Sigmoid colon (tissue), 4 donors: ENCODE data around the gene DCAKD.

ENCODE experiments used
- EP300 ChIP-seq, 4 donors: sonication (generic); formaldehyde crosslinking; IDR thresholded peaks; one replicate each; pipeline ENCODE4 v1.6.1; 2017; ENCODE audit warnings: antibody characterized with exemption in 4 of 4
- POLR2A ChIP-seq, 2 donors: fragments of 450-650 bp; IDR thresholded peaks; one replicate each; pipeline ENCODE4 v1.6.1; 2016; ENCODE audit warnings: antibody characterized with exemption in 2 of 2, mild to moderate bottlenecking in 2 of 2, moderate library complexity in 2 of 2
- POLR2AphosphoS5 ChIP-seq, 4 donors: sonication (generic); formaldehyde crosslinking; IDR thresholded peaks; one replicate each; pipeline ENCODE4 v1.6.1; 2017; ENCODE audit warnings: antibody characterized with exemption in 4 of 4
- TF ChIP-seq, protein P1 (sequence below), 4 experiments: fragments of 450-650 bp in 3 of 4; fragments of 200-600 bp in 1 of 4; IDR thresholded peaks; one replicate each; pipeline ENCODE4 v1.5.1; 2016 to 2019; ENCODE audit warnings: antibody characterized with exemption in 4 of 4, mild to moderate bottlenecking in 3 of 4, moderate library complexity in 2 of 4

DNA sequence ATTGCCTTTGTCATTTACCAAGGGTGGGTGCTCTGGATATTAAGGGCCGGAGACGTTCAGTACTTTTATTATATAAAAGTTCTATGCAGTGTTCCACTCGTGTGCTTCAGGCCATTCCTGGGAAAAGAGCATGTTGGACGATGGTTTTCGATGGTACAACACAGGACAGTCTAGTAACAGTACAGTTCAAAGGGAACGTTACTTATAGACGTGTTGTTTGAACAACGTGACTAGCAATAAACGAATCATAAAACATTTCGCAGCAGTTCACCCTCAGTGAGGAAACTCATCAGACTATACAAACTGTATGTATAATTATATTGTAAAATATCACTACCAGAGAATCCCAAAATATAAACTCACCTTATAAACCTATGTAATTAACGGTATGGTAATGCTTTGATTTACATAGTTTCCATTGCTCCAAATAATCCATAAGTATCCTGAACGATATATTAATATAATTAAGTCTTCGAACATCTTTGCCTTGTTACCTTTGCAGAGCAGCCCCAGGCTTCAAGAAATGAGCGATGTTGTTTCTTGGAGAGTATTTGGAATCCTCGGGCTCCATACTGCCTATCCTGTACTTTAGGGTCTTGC, 10.3 kb upstream of the DCAKD start:
- TF ChIP-seq, protein P1, sequence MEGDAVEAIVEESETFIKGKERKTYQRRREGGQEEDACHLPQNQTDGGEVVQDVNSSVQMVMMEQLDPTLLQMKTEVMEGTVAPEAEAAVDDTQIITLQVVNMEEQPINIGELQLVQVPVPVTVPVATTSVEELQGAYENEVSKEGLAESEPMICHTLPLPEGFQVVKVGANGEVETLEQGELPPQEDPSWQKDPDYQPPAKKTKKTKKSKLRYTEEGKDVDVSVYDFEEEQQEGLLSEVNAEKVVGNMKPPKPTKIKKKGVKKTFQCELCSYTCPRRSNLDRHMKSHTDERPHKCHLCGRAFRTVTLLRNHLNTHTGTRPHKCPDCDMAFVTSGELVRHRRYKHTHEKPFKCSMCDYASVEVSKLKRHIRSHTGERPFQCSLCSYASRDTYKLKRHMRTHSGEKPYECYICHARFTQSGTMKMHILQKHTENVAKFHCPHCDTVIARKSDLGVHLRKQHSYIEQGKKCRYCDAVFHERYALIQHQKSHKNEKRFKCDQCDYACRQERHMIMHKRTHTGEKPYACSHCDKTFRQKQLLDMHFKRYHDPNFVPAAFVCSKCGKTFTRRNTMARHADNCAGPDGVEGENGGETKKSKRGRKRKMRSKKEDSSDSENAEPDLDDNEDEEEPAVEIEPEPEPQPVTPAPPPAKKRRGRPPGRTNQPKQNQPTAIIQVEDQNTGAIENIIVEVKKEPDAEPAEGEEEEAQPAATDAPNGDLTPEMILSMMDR (IDR thresholded peaks at IDR 0.05), result no peak
- TF ChIP-seq POLR2AphosphoS5 (IDR thresholded peaks at IDR 0.05) (no peak), POLR2A (IDR thresholded peaks at IDR 0.05) (no peak), EP300 (IDR thresholded peaks at IDR 0.05) (no peak)
